ENCODE results near the gene RICTOR. TPM values are rescaled to one million over a fixed set of nuclear protein-coding genes. Genes with fewer than 3 reads are reported as not detected.

Gene RICTOR
- total and polyA plus RNA-seq, 9 of the 15 experiments (the other 6 are each of a cell fraction or from before 2014, with no cell fraction given) = 13.9 to 46.6 (median 22.6) TPM

- TF ChIP-seq, protein P1, sequence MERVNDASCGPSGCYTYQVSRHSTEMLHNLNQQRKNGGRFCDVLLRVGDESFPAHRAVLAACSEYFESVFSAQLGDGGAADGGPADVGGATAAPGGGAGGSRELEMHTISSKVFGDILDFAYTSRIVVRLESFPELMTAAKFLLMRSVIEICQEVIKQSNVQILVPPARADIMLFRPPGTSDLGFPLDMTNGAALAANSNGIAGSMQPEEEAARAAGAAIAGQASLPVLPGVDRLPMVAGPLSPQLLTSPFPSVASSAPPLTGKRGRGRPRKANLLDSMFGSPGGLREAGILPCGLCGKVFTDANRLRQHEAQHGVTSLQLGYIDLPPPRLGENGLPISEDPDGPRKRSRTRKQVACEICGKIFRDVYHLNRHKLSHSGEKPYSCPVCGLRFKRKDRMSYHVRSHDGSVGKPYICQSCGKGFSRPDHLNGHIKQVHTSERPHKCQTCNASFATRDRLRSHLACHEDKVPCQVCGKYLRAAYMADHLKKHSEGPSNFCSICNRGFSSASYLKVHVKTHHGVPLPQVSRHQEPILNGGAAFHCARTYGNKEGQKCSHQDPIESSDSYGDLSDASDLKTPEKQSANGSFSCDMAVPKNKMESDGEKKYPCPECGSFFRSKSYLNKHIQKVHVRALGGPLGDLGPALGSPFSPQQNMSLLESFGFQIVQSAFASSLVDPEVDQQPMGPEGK (CRISPR knock-in tag; IDR thresholded peaks at IDR 0.05; ENCODE audit: borderline replicate concordance) = no peak
- TF ChIP-seq, protein P2, sequence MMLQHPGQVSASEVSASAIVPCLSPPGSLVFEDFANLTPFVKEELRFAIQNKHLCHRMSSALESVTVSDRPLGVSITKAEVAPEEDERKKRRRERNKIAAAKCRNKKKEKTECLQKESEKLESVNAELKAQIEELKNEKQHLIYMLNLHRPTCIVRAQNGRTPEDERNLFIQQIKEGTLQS (IDR thresholded peaks at IDR 0.05) = no peak
- TF ChIP-seq, protein P2 (CRISPR knock-in tag; conservative IDR thresholded peaks at IDR 0.05) = no peak
- TF ChIP-seq, protein P3, sequence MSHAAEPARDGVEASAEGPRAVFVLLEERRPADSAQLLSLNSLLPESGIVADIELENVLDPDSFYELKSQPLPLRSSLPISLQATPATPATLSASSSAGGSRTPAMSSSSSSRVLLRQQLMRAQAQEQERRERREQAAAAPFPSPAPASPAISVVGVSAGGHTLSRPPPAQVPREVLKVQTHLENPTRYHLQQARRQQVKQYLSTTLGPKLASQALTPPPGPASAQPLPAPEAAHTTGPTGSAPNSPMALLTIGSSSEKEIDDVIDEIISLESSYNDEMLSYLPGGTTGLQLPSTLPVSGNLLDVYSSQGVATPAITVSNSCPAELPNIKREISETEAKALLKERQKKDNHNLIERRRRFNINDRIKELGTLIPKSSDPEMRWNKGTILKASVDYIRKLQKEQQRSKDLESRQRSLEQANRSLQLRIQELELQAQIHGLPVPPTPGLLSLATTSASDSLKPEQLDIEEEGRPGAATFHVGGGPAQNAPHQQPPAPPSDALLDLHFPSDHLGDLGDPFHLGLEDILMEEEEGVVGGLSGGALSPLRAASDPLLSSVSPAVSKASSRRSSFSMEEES (CRISPR knock-in tag; IDR thresholded peaks at IDR 0.05) = no peak
- TF ChIP-seq CSDE1 (IDR thresholded peaks at IDR 0.05) (no peak), HCFC1 (IDR thresholded peaks at IDR 0.05; ENCODE audit: low read depth, low read length) (no peak), NR2C2 (CRISPR knock-in tag; IDR thresholded peaks at IDR 0.05) (no peak), NR2C2 (tag; IDR thresholded peaks at IDR 0.05) (no peak), NBN (IDR thresholded peaks at IDR 0.05; ENCODE audit: low read depth) (peak; percentile 57; the same call in 1 of the 2 replicates), SOX6 (IDR thresholded peaks at IDR 0.05) (peak; percentile 37; the same call in 1 of the 2 replicates), ZMIZ1 (IDR thresholded peaks at IDR 0.05; ENCODE audit: low read depth in 2 of 2, low read length in 2 of 2) (no peak), ARID1B (IDR thresholded peaks at IDR 0.05) (no peak), ZBTB7A (IDR thresholded peaks at IDR 0.05; ENCODE audit: borderline replicate concordance, control insufficient read depth, low read depth, low read length) (no peak), HNRNPUL1 (IDR thresholded peaks at IDR 0.05; ENCODE audit: low read length) (no peak), CBX2 (IDR thresholded peaks at IDR 0.05; ENCODE audit: insufficient read depth, low read length, poor library complexity, severe bottlenecking) (no peak)
- TF ChIP-seq, protein P4, sequence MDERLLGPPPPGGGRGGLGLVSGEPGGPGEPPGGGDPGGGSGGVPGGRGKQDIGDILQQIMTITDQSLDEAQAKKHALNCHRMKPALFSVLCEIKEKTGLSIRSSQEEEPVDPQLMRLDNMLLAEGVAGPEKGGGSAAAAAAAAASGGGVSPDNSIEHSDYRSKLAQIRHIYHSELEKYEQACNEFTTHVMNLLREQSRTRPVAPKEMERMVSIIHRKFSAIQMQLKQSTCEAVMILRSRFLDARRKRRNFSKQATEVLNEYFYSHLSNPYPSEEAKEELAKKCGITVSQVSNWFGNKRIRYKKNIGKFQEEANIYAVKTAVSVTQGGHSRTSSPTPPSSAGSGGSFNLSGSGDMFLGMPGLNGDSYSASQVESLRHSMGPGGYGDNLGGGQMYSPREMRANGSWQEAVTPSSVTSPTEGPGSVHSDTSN (CRISPR knock-in tag; IDR thresholded peaks at IDR 0.05; ENCODE audit: low read depth) = no peak
- TF ChIP-seq, protein P4 (tag; conservative IDR thresholded peaks at IDR 0.05; ENCODE audit: low read depth) = no peak
These were observed 6.5 kb upstream of the RICTOR start (continued) for GRCh38 chr5:39080597-39081204.
